K562 (cell line): Measurements from ENCODE around the gene PACSIN3. TPM values are rescaled to one million over a fixed set of nuclear protein-coding genes. Genes with fewer than 3 reads are reported as not detected.
A peak's percentile ranks its signal among the peaks of the same experiment; 100 is the strongest.

Experiments used
- CSDE1 ChIP-seq, 2 experiments: fragments of 450-650 bp; IDR thresholded peaks; 2 replicates each; pipeline ENCODE4 v1.6.1; 2016; ENCODE audit warnings: mild to moderate bottlenecking in 1 of 2
- GABPB1 ChIP-seq: sonication (generic); formaldehyde crosslinking; IDR thresholded peaks from 2 replicates; pipeline ENCODE4 v1.8.0; 2022; ENCODE audit warnings: mild to moderate bottlenecking, missing genetic modification reagents
- LCOR ChIP-seq: sonication (generic); formaldehyde crosslinking; IDR thresholded peaks from 2 replicates; pipeline ENCODE4 v1.8.0; 2022; ENCODE audit warnings: mild to moderate bottlenecking, missing genetic modification reagents
- MCM2 ChIP-seq: fragments of 450-650 bp; IDR thresholded peaks from 2 replicates; pipeline ENCODE4 v1.6.1; 2017; ENCODE audit warnings: low read depth, mild to moderate bottlenecking
- NR2F6 ChIP-seq: fragments of 450-650 bp; formaldehyde crosslinking; IDR thresholded peaks from 2 replicates; pipeline ENCODE4 v1.4.0; 2020; ENCODE audit warnings: mild to moderate bottlenecking
- SAFB ChIP-seq: fragments of 200-400 bp; formaldehyde crosslinking; IDR thresholded peaks from 2 replicates; pipeline ENCODE4 v1.6.1; 2017; ENCODE audit warnings: low read depth, low read length, borderline replicate concordance
- TEAD1 ChIP-seq, 2 experiments: fragments of 450-650 bp in 1 of 2; sonication (generic) in 1 of 2; formaldehyde crosslinking; IDR thresholded peaks; 2 replicates each; pipeline versions ENCODE4 v1.4.0 to v1.8.0; 2020 to 2022; ENCODE audit warnings: mild to moderate bottlenecking in 2 of 2, missing genetic modification reagents in 1 of 2
- ZNF232 ChIP-seq: sonication (generic); formaldehyde crosslinking; IDR thresholded peaks from 2 replicates; pipeline ENCODE4 v1.8.0; 2022; ENCODE audit warnings: mild to moderate bottlenecking, missing genetic modification reagents
- ZNF778 ChIP-seq: fragments of 450-650 bp; formaldehyde crosslinking; IDR thresholded peaks from 2 replicates; pipeline ENCODE4 v1.4.0; 2020; ENCODE audit warnings: mild to moderate bottlenecking, moderate library complexity
- ZZZ3 ChIP-seq: fragments of 450-650 bp; IDR thresholded peaks from 2 replicates; pipeline ENCODE4 v1.6.1; 2016; ENCODE audit warnings: antibody characterized with exemption, mild to moderate bottlenecking, moderate library complexity
- polyA plus RNA-seq, 8 experiments: library from polyadenylated mRNA; depleted of rRNA in 4 of 8; stranded (reverse) in 5 of 8; unstranded in 3 of 8; fragments of >200 nt; fragmentation: Nextera tagmentation in 2 of 8; fragmentation: Illumina TruSeq in 1 of 8; extraction: Ambion mirVana in 2 of 8; extraction: Trizol in 1 of 8; gene quantifications; 2 replicates each; pipeline versions ENCODE4 v1.2.1 to v1.2.3, GENCODE V29; 2011 to 2014; ENCODE audit warnings: inconsistent platforms in 1 of 8, missing spikeins in 1 of 8
- total RNA-seq, 7 experiments: library from RNA; depleted of rRNA in 6 of 7; stranded (reverse); fragments of >200 nt in 6 of 7; fragmentation: Illumina TruSeq in 2 of 7; extraction: Trizol in 2 of 7; gene quantifications; 2 replicates each; pipeline versions ENCODE4 v1.2.1 to v1.2.3, GENCODE V29; 2011 to 2021; ENCODE audit warnings: low replicate concordance in 1 of 7
- TF ChIP-seq, protein P1 (sequence below): fragments of 150-350 bp; IDR thresholded peaks from 2 replicates; pipeline ENCODE4 v1.6.1; 2014; ENCODE audit warnings: low read depth, mild to moderate bottlenecking, low read length, borderline replicate concordance
- TF ChIP-seq, protein P2 (sequence below): sonication (generic); formaldehyde crosslinking; IDR thresholded peaks from 2 replicates; pipeline ENCODE4 v1.8.0; 2022; ENCODE audit warnings: mild to moderate bottlenecking, missing genetic modification reagents
- TF ChIP-seq, protein P3 (sequence below): sonication (generic); formaldehyde crosslinking; IDR thresholded peaks from 2 replicates; pipeline ENCODE4 v1.8.1; 2023; ENCODE audit warnings: mild to moderate bottlenecking, missing genetic modification reagents
- TF ChIP-seq, protein P4 (sequence below): fragments of 250-450 bp; sonication (Bioruptor Pico); IDR thresholded peaks from 2 replicates; pipeline ENCODE4 v1.8.0; 2022; ENCODE audit warnings: moderate library complexity, mild to moderate bottlenecking, inconsistent platforms
- TF ChIP-seq, protein P5 (sequence below): fragments of 450-650 bp; formaldehyde crosslinking; IDR thresholded peaks from 2 replicates; pipeline ENCODE4 v1.4.0; 2020; ENCODE audit warnings: mild to moderate bottlenecking
- TF ChIP-seq, protein P6 (sequence below), 2 experiments: fragments of 450-650 bp in 1 of 2; sonication (generic) in 1 of 2; formaldehyde crosslinking in 1 of 2; IDR thresholded peaks in 1 of 2; conservative IDR thresholded peaks in 1 of 2; 2 replicates each; pipeline versions ENCODE4 v1.6.1 to v1.8.1; 2016 to 2023; ENCODE audit warnings: mild to moderate bottlenecking in 2 of 2, moderate library complexity in 2 of 2, inconsistent platforms in 1 of 2, missing genetic modification reagents in 1 of 2

Gene PACSIN3
- total and polyA plus RNA-seq, 9 of the 15 experiments (the other 6 are each of a cell fraction or from before 2014, with no cell fraction given), result 0.13 to 18.1 (median 7.1) TPM

DNA sequence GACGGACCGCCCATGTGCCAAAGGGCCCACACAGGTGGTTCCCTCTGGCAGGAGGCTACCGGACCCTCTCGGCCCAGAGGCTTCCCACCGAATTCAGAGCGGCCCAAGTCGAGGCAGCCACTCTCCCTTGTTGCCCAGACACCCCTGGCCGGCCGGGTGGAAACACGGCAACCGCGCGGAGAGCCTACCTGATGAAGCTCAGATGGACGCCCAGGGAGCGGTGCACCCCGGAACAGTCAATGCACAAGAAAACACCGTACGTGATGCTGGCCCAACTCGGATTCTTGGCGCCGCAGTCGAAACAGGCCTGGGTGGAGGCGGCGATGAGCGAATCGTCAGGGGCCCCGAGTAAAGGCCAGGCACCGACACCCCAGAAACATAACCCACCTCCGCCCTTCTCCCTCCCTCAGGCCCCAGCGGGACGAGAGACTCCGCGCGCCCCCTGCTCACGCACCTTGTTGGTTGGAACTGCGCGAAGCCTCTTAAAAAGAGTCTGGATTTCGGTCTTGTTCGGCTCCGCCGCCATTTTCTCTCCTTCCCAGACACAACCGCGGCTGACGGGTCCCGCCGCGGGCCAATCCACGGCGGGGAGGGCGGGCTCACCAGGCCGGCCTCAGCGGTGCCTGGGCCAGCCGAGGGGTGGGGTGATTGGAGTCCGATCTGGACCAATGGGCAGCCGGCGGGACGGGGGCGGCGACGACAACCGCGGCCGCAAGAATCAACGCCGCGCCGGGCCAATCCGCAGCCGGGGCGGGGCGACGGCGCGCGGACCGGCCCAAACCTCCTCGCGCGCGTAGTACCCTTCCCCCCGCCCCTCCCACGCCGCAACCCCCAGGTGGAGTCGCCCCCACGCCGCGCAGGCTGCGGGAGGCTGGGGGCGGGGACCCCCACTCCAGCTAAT is 9.7 kb downstream of the PACSIN3 start, which contains the start of gene ARFGAP2 (continued):
- TF ChIP-seq, protein P1, sequence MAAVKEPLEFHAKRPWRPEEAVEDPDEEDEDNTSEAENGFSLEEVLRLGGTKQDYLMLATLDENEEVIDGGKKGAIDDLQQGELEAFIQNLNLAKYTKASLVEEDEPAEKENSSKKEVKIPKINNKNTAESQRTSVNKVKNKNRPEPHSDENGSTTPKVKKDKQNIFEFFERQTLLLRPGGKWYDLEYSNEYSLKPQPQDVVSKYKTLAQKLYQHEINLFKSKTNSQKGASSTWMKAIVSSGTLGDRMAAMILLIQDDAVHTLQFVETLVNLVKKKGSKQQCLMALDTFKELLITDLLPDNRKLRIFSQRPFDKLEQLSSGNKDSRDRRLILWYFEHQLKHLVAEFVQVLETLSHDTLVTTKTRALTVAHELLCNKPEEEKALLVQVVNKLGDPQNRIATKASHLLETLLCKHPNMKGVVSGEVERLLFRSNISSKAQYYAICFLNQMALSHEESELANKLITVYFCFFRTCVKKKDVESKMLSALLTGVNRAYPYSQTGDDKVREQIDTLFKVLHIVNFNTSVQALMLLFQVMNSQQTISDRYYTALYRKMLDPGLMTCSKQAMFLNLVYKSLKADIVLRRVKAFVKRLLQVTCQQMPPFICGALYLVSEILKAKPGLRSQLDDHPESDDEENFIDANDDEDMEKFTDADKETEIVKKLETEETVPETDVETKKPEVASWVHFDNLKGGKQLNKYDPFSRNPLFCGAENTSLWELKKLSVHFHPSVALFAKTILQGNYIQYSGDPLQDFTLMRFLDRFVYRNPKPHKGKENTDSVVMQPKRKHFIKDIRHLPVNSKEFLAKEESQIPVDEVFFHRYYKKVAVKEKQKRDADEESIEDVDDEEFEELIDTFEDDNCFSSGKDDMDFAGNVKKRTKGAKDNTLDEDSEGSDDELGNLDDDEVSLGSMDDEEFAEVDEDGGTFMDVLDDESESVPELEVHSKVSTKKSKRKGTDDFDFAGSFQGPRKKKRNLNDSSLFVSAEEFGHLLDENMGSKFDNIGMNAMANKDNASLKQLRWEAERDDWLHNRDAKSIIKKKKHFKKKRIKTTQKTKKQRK, result 0 out of 2 replicates have a peak, but pooled peaks have one; percentile 37
- TF ChIP-seq, protein P2, sequence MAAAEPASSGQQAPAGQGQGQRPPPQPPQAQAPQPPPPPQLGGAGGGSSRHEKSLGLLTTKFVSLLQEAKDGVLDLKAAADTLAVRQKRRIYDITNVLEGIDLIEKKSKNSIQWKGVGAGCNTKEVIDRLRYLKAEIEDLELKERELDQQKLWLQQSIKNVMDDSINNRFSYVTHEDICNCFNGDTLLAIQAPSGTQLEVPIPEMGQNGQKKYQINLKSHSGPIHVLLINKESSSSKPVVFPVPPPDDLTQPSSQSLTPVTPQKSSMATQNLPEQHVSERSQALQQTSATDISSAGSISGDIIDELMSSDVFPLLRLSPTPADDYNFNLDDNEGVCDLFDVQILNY, result no peak
- peak; percentile 64 for TF ChIP-seq LCOR
- TF ChIP-seq, protein P3, sequence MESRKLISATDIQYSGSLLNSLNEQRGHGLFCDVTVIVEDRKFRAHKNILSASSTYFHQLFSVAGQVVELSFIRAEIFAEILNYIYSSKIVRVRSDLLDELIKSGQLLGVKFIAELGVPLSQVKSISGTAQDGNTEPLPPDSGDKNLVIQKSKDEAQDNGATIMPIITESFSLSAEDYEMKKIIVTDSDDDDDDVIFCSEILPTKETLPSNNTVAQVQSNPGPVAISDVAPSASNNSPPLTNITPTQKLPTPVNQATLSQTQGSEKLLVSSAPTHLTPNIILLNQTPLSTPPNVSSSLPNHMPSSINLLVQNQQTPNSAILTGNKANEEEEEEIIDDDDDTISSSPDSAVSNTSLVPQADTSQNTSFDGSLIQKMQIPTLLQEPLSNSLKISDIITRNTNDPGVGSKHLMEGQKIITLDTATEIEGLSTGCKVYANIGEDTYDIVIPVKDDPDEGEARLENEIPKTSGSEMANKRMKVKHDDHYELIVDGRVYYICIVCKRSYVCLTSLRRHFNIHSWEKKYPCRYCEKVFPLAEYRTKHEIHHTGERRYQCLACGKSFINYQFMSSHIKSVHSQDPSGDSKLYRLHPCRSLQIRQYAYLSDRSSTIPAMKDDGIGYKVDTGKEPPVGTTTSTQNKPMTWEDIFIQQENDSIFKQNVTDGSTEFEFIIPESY (CRISPR knock-in tag), result no peak; the same call in 1 of the 2 replicates
- no peak for TF ChIP-seq ZZZ3
- TF ChIP-seq, protein P4, sequence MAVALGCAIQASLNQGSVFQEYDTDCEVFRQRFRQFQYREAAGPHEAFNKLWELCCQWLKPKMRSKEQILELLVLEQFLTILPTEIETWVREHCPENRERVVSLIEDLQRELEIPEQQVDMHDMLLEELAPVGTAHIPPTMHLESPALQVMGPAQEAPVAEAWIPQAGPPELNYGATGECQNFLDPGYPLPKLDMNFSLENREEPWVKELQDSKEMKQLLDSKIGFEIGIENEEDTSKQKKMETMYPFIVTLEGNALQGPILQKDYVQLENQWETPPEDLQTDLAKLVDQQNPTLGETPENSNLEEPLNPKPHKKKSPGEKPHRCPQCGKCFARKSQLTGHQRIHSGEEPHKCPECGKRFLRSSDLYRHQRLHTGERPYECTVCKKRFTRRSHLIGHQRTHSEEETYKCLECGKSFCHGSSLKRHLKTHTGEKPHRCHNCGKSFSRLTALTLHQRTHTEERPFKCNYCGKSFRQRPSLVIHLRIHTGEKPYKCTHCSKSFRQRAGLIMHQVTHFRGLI, result no peak
- TF ChIP-seq GABPB1 (CRISPR knock-in tag), result peak; percentile 72; the same call in 1 of the 2 replicates
- TF ChIP-seq, protein P5, sequence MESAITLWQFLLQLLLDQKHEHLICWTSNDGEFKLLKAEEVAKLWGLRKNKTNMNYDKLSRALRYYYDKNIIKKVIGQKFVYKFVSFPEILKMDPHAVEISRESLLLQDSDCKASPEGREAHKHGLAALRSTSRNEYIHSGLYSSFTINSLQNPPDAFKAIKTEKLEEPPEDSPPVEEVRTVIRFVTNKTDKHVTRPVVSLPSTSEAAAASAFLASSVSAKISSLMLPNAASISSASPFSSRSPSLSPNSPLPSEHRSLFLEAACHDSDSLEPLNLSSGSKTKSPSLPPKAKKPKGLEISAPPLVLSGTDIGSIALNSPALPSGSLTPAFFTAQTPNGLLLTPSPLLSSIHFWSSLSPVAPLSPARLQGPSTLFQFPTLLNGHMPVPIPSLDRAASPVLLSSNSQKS (CRISPR knock-in tag), result no peak
- TF ChIP-seq NR2F6, result no peak
- 0 out of 4 replicates have a peak, but pooled peaks of 1 of the 2 experiments have one; percentile 23 for TF ChIP-seq TEAD1 (CRISPR knock-in tag; IDR thresholded peaks at IDR 0.05)
- TF ChIP-seq ZNF778 (CRISPR knock-in tag), result no peak
- no peak for TF ChIP-seq MCM2
- TF ChIP-seq, protein P6, sequence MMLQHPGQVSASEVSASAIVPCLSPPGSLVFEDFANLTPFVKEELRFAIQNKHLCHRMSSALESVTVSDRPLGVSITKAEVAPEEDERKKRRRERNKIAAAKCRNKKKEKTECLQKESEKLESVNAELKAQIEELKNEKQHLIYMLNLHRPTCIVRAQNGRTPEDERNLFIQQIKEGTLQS (IDR thresholded peaks at IDR 0.05), result no peak
- TF ChIP-seq, protein P6 (CRISPR knock-in tag; conservative IDR thresholded peaks at IDR 0.05), result no peak
- TF ChIP-seq SAFB, result peak; percentile 64
- 0 out of 2 replicates have a peak, but pooled peaks have one; percentile 80 for TF ChIP-seq ZNF232
- TF ChIP-seq CSDE1 (IDR thresholded peaks at IDR 0.05), result no peak
